ENCODE results near the gene SLC11A1.

SLC11A1 gene

GRCh38 chr2:218393750-218394290 is 11.7 kb downstream of the SLC11A1 start:
- DNase-seq (ENCODE audit: low read depth): no peak

- no peak for DNase-seq (ENCODE audit: low read depth)
Observed at GRCh38 chr2:218394298-218395089, 12.4 kb downstream of the SLC11A1 start.

GRCh38 chr2:218395090-218395444 is 13.0 kb downstream of the SLC11A1 start:
- no peak for DNase-seq (ENCODE audit: low read depth)

GRCh38 chr2:218395456-218395825 is 13.4 kb downstream of the SLC11A1 start:
- no peak for DNase-seq (ENCODE audit: low read depth)

- peak; percentile 99 for DNase-seq (ENCODE audit: low read depth)
Observed at GRCh38 chr2:218395826-218396687, 14.0 kb downstream of the SLC11A1 start.

GRCh38 chr2:218396688-218397462 is 14.8 kb downstream of the SLC11A1 start:
- peak; percentile 66 for DNase-seq (ENCODE audit: low read depth)

- DNase-seq (ENCODE audit: low read depth): no peak
Observed at GRCh38 chr2:218397463-218397819, 15.4 kb downstream of the SLC11A1 start.

- peak; percentile 68 for DNase-seq (ENCODE audit: low read depth)
Observed at GRCh38 chr2:218397820-218398436, 15.9 kb downstream of the SLC11A1 start.

GRCh38 chr2:218398437-218399390 is 16.6 kb downstream of the SLC11A1 start:
- peak; percentile 83 for DNase-seq (ENCODE audit: low read depth)

- peak; percentile 98 for DNase-seq (ENCODE audit: low read depth)
Observed at GRCh38 chr2:218399391-218400166, 17.5 kb downstream of the SLC11A1 start, which contains the start of gene CTDSP1. TSS of gene CTDSP1 (plus strand) at chr2:218399868. CDS start at chr2:218400091, 223 bp downstream.

GRCh38 chr2:218400167-218400929 is 18.3 kb downstream of the SLC11A1 start:
- DNase-seq (ENCODE audit: low read depth): no peak

- DNase-seq (ENCODE audit: low read depth): no peak
Observed at GRCh38 chr2:218400930-218401881, 19.1 kb downstream of the SLC11A1 start.

GRCh38 chr2:218401890-218402289 is 19.8 kb downstream of the SLC11A1 start:
- no peak for DNase-seq (ENCODE audit: low read depth)

GRCh38 chr2:218402491-218402901 is 20.4 kb downstream of the SLC11A1 start:
- DNase-seq (ENCODE audit: low read depth): no peak

GRCh38 chr2:218402911-218403411 is 20.9 kb downstream of the SLC11A1 start:
- no peak for DNase-seq (ENCODE audit: low read depth)

GRCh38 chr2:218403810-218404209 is 21.7 kb downstream of the SLC11A1 start:
- DNase-seq (ENCODE audit: low read depth): no peak

GRCh38 chr2:218404351-218405085 is 22.4 kb downstream of the SLC11A1 start:
- DNase-seq (ENCODE audit: low read depth): no peak
